ENCODE data around the gene ILKAP. TPM values are rescaled to one million over a fixed set of nuclear protein-coding genes. Genes with fewer than 3 reads are reported as not detected.

Gene ILKAP
- total RNA-seq, 1 donor from 2014 or later, result 22.6 TPM

DNA sequence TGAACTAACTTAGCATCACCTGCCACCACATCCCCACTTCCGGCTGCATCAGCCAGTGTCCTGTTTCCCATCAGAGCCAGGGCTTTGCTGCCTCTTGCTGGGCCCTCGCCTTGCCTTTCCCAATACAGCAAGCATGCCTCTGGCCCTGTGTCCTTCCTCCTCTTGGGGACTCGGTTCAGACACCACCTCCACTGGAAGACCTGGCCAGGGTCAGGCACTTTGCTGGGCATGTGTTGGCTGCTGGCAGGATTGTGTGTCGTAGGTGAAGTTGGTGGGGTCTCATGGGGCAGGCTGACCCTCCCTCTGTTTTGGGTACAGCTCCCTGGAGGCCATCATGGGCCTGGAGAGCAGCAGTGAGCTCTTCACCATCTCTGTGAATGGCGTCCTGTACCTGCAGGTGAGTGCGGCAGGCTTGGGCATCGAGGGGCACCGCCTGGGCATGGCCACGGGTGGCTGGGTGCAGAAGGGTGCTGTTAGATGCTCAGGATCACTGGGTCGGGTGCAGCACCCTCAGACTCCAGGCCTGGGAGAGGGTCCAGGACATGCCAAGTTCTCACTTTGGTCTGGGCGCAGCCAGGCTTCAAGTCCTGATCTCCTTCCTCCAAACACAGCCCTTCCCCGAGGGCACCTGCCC lies 38.1 kb downstream of the ILKAP start:
- Histone ChIP-seq H3K36me3 (peaks cover 0 to 11% of the 10 kb centered on the region in 2 donors), H3K4me1 (peaks cover 9 to 22% of the 10 kb centered on the region in 2 donors), H3K4me3 (no peak overlapping the region), H3K27ac (no peak overlapping the region), H3K9me3 (no peaks in the 10 kb centered on the region), H3K27me3 (peaks cover 4% of the 10 kb centered on the region)
- intact Hi-C loops (cut with DNase I), result no loop called here
- peak in 1 of 2 donors; percentile 61 for DNase-seq (ENCODE audit: low spot score in 2 of 2)
- TF ChIP-seq, protein P1, sequence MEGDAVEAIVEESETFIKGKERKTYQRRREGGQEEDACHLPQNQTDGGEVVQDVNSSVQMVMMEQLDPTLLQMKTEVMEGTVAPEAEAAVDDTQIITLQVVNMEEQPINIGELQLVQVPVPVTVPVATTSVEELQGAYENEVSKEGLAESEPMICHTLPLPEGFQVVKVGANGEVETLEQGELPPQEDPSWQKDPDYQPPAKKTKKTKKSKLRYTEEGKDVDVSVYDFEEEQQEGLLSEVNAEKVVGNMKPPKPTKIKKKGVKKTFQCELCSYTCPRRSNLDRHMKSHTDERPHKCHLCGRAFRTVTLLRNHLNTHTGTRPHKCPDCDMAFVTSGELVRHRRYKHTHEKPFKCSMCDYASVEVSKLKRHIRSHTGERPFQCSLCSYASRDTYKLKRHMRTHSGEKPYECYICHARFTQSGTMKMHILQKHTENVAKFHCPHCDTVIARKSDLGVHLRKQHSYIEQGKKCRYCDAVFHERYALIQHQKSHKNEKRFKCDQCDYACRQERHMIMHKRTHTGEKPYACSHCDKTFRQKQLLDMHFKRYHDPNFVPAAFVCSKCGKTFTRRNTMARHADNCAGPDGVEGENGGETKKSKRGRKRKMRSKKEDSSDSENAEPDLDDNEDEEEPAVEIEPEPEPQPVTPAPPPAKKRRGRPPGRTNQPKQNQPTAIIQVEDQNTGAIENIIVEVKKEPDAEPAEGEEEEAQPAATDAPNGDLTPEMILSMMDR (IDR thresholded peaks at IDR 0.05), result no peak

DNA sequence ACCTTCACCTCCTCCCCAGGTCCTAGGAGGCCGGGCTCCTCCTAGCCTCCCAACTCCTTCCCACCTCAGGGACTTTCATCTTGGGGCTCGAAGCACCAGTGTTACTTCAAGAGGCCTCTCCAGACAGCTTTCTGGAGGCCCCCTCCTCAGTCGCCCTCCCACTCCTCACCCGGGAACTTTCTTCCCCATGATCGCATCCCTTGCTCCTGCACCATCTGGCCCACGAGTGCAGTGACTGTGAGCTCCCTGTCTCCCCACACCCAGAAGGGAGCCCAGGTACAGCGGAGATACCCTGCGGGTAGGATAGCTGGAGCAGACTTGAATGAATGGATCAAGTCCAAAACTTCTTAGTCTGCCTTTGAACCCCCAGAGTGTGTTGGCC lies 38.6 kb downstream of the ILKAP start:
- H3K36me3 ChIP-seq, result peaks cover 0 to 10% of the 10 kb centered on the region in 2 donors
- intact Hi-C loops (cut with DNase I), result loop anchor here (5.0 kb wide), 1 partner anchor 97 kb away; no protein-coding TSS in a partner anchor
- peak in 1 of 2 donors; percentile 41 for DNase-seq (ENCODE audit: low spot score in 2 of 2)
- peaks cover 4% of the 10 kb centered on the region for H3K27me3 ChIP-seq
- H3K4me3 ChIP-seq, result no peak overlapping the region
- H3K9me3 ChIP-seq, result no peaks in the 10 kb centered on the region
- peaks cover 6 to 17% of the 10 kb centered on the region in 2 donors for H3K4me1 ChIP-seq
- TF ChIP-seq, protein P1 (IDR thresholded peaks at IDR 0.05), result no peak
- no peak overlapping the region for H3K27ac ChIP-seq

DNA sequence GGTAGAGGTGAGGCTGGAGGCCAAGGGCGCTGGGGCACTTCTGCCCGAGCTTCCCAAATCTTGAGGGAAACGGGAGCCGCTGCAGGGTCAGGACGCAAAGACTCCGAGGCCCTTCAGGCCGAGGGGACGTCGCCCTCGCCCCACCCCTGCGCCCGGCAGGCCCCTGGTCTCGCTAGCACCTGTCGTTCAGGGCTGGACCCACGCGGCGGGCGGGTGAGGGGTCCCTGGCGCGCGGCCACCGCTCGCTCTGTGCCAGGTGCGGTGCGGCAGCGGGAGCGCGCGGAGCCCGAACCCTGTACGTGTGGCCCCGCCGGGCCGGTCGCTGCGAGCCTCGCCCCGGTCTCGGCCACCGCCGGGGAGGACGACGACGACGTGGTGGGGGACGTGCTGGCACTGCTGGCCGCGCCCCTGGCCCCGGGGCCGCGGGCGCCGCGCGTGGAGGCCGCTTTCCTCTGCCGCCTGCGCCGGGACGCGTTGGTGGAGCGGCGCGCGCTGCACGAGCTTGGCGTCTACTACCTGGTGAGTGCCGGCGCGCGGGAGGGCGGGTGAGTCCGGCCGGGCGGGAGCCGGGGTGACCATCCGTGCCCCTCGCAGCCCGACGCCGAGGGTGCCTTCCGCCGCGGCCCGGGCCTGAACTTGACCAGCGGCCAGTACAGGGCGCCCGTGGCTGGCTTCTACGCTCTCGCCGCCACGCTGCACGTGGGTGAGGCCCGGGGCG lies 39.9 kb downstream of the ILKAP start:
- peak overlapping the region; percentile 30 to 50 for H3K4me3 ChIP-seq
- peaks cover 4% of the 10 kb centered on the region for H3K27me3 ChIP-seq
- H3K4me1 ChIP-seq, result peaks cover 5 to 9% of the 10 kb centered on the region in 2 donors
- peak; percentile 7 to 60 for DNase-seq (ENCODE audit: low spot score in 2 of 2)
- intact Hi-C loops (cut with DNase I), result loop anchor here (5.0 kb wide), 1 partner anchor 99 kb away; no protein-coding TSS in a partner anchor
- H3K27ac ChIP-seq, result no peak overlapping the region
- H3K9me3 ChIP-seq, result no peaks in the 10 kb centered on the region
- TF ChIP-seq, protein P1 (IDR thresholded peaks at IDR 0.05), result no peak
- peaks cover 0 to 6% of the 10 kb centered on the region in 2 donors for H3K36me3 ChIP-seq

DNA sequence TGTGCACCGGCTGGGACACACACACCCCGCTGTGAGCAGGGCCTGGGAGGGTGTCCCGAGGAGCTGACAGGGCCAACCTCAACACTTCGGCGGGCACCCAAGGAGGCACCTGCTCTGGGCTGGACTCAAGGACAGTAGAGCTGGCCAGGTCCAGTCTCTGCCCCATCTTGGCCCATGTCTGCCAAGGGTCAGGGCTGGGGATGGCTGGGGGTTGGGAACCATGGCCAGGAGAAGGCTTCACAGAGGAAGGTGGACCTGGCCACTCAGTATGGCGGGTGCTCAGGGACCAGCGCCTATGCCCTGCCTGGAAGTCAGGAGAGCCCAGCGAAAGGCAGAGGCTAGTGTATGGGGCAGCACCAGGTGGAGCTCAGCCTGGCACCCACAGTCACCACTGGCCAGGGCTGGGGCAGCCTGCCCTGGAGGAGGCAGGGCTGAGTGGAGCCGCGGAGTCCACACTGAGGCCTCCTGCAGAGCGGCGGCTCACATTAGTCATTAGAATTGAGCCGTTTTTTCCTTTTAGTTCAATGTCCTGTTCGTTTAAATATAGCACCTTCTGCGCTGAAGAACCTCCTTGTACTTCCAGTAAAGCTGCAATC lies 40.6 kb downstream of the ILKAP start:
- Histone ChIP-seq H3K4me3 (peak overlapping the region; percentile 30 to 50), H3K9me3 (no peaks in the 10 kb centered on the region), H3K36me3 (peaks cover 0 to 3% of the 10 kb centered on the region in 2 donors), H3K27ac (no peak overlapping the region), H3K27me3 (peaks cover 4% of the 10 kb centered on the region), H3K4me1 (peaks cover 7 to 8% of the 10 kb centered on the region in 2 donors)
- peak; percentile 5 to 62 for DNase-seq (ENCODE audit: low spot score in 2 of 2)
- intact Hi-C loops (cut with DNase I), result loop anchor here (5.0 kb wide), 1 partner anchor 99 kb away; no protein-coding TSS in a partner anchor
- TF ChIP-seq, protein P1 (IDR thresholded peaks at IDR 0.05), result no peak

DNA sequence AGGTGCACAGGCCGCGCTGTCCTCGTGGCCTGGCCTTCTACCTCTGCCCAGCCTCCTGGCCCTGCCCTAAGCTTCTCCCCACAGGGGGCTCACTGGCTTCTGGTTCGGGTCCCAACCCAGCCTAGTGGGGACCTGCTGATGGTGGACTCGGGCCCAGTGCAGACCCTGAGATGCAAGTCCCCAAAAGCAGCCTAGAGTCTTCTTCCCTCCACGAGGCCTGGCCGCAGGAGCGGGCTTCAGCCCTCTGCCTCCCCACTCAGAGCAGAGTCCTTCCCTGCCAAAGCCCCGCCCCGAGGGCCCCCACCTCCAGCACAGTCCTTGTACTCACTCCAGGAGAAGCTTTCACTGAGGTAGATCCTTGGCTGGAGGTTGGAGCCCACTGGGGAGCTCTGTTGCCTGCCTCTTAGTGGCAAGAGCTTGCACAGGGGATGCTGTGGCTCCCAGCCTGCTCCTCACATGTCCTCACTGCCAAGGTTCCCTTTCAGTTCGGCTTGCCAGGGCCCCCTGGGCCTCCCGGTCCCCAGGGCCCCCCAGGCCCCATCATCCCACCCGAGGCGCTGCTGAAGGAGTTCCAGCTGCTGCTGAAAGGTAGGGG lies 41.1 kb downstream of the ILKAP start:
- peak; percentile 1 to 56 for DNase-seq (ENCODE audit: low spot score in 2 of 2)
- H3K9me3 ChIP-seq, result no peaks in the 10 kb centered on the region
- no peaks in the 10 kb centered on the region for H3K36me3 ChIP-seq
- H3K27ac ChIP-seq, result no peak overlapping the region
- H3K27me3 ChIP-seq, result peaks cover 4% of the 10 kb centered on the region
- no peak overlapping the region for H3K4me3 ChIP-seq
- TF ChIP-seq, protein P1 (IDR thresholded peaks at IDR 0.05), result no peak
- intact Hi-C loops (cut with DNase I), result loop anchor here (5.0 kb wide), 1 partner anchor 100 kb away; no protein-coding TSS in a partner anchor
- H3K4me1 ChIP-seq, result peaks cover 7 to 8% of the 10 kb centered on the region in 2 donors

All from ascending aorta (tissue), 2 donors.